K562 (cell line): Measurements from ENCODE around the gene PBXIP1. TPM values are rescaled to one million over a fixed set of nuclear protein-coding genes. Genes with fewer than 3 reads are reported as not detected.

ENCODE experiments used
- ATF1 ChIP-seq, 2 experiments: fragments of 450-650 bp in 1 of 2; IDR thresholded peaks; 2 replicates each; pipeline ENCODE4 v1.6.1; 2016; ENCODE audit warnings: missing compliant biosample characterization in 1 of 2, missing genetic modification characterization in 1 of 2
- HDGF ChIP-seq: fragments of 450-650 bp; IDR thresholded peaks from 2 replicates; pipeline ENCODE4 v1.6.1; 2016
- NBN ChIP-seq: fragments of 450-650 bp; IDR thresholded peaks from 2 replicates; pipeline ENCODE4 v1.6.1; 2016; ENCODE audit warnings: low read depth, mild to moderate bottlenecking
- ZNF431 ChIP-seq: sonication (generic); formaldehyde crosslinking; IDR thresholded peaks from 2 replicates; pipeline ENCODE4 v1.8.0; 2022; ENCODE audit warnings: mild to moderate bottlenecking, missing genetic modification reagents
- ZNF766 ChIP-seq: fragments of 200-800 bp; sonication (Bioruptor generic); conservative IDR thresholded peaks from 2 replicates; pipeline ENCODE4 v1.6.1; 2016; ENCODE audit warnings: missing genetic modification characterization, missing compliant biosample characterization
- polyA plus RNA-seq, 8 experiments: library from polyadenylated mRNA; depleted of rRNA in 4 of 8; stranded (reverse) in 5 of 8; unstranded in 3 of 8; fragments of >200 nt; fragmentation: Nextera tagmentation in 2 of 8; fragmentation: Illumina TruSeq in 1 of 8; extraction: Ambion mirVana in 2 of 8; extraction: Trizol in 1 of 8; gene quantifications; 2 replicates each; pipeline versions ENCODE4 v1.2.1 to v1.2.3, GENCODE V29; 2011 to 2014; ENCODE audit warnings: inconsistent platforms in 1 of 8, missing spikeins in 1 of 8
- total RNA-seq, 7 experiments: library from RNA; depleted of rRNA in 6 of 7; stranded (reverse); fragments of >200 nt in 6 of 7; fragmentation: Illumina TruSeq in 2 of 7; extraction: Trizol in 2 of 7; gene quantifications; 2 replicates each; pipeline versions ENCODE4 v1.2.1 to v1.2.3, GENCODE V29; 2011 to 2021; ENCODE audit warnings: low replicate concordance in 1 of 7
- TF ChIP-seq, protein P1 (sequence below): fragments of 450-650 bp; IDR thresholded peaks from 2 replicates; pipeline ENCODE4 v1.6.1; 2016; ENCODE audit warnings: antibody characterized with exemption
- TF ChIP-seq, protein P2 (sequence below): sonication (generic); formaldehyde crosslinking; IDR thresholded peaks from 2 replicates; pipeline ENCODE4 v1.8.0; 2023; ENCODE audit warnings: mild to moderate bottlenecking, missing genetic modification reagents
- TF ChIP-seq, protein P3 (sequence below): fragments of 250-450 bp; sonication (Bioruptor Pico); IDR thresholded peaks from 2 replicates; pipeline ENCODE4 v1.5.0; 2022; ENCODE audit warnings: mild to moderate bottlenecking
- TF ChIP-seq, protein P4 (sequence below), 2 experiments: IDR thresholded peaks in 1 of 2; conservative IDR thresholded peaks in 1 of 2; 2 replicates each; pipeline ENCODE4 v1.6.1; 2016; ENCODE audit warnings: low read depth in 2 of 2, mild to moderate bottlenecking in 1 of 2, missing compliant biosample characterization in 1 of 2, missing genetic modification characterization in 1 of 2, moderate library complexity in 1 of 2
- TF ChIP-seq, protein P5 (sequence below), 2 experiments: fragments of 150-350 bp in 1 of 2; IDR thresholded peaks; 2 replicates each; pipeline ENCODE4 v1.6.1; 2012 to 2016; ENCODE audit warnings: low read depth in 2 of 2, low read length in 2 of 2, mild to moderate bottlenecking in 1 of 2, moderate library complexity in 1 of 2

PBXIP1 gene
- total and polyA plus RNA-seq, 9 of the 15 experiments (the other 6 are each of a cell fraction or from before 2014, with no cell fraction given), result 0.13 to 8.3 (median 5.8) TPM

DNA sequence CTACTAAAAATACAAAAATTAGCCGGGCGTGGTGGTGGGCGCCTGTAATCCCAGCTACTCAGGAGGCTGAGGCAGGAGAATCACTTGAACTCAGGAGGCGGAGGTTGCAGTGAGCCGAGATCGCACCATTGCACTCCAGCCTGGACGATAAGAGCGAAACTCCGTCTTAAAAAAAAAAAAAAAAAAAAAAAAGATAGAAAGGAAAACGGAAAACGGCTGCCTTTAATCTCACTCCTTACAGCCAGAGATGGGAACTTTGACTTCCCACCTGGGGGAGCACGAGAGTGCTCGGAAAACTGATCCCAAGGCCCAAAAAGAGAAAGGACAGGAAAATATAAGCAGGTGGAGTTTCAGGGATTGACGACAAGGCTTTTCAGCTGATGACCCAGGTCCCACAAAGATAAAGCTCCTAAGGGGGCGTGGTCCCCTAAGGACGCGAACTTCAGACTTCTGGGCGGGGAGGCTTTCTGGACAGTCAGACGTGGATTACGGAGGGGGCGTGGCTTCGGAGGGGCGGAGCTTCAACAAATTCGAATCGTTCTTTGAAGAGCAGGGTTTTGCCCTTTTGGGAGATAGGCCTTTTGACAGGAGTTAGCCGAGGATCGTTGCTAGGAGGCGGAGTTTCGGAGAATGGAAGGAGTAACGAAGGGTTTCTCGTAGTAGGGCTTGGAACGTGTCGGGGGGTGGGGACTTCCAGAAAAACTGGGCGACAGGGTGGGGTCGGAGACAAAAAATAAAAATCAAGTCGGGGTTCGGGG lies 17.6 kb upstream of the PBXIP1 start (continued):
- TF ChIP-seq, protein P1, sequence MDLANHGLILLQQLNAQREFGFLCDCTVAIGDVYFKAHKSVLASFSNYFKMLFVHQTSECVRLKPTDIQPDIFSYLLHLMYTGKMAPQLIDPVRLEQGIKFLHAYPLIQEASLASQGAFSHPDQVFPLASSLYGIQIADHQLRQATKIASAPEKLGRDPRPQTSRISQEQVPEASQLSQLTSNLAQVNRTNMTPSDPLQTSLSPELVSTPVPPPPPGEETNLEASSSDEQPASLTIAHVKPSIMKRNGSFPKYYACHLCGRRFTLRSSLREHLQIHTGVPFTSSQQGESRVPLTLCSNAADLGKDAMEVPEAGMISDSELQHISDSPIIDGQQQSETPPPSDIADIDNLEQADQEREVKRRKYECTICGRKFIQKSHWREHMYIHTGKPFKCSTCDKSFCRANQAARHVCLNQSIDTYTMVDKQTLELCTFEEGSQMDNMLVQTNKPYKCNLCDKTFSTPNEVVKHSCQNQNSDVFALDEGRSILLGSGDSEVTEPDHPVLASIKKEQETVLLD, result 0 out of 2 replicates have a peak, but pooled peaks have one; percentile 49
- TF ChIP-seq ZNF766 (0 out of 2 replicates have a peak, but pooled peaks have one; percentile 41), HDGF (peak; percentile 48; the same call in 1 of the 2 replicates), ZNF431 (no peak), ATF1 (CRISPR knock-in tag; IDR thresholded peaks at IDR 0.05) (no peak), ATF1 (tag; IDR thresholded peaks at IDR 0.05) (peak; percentile 6), NBN (peak; percentile 86)
- TF ChIP-seq, protein P2, sequence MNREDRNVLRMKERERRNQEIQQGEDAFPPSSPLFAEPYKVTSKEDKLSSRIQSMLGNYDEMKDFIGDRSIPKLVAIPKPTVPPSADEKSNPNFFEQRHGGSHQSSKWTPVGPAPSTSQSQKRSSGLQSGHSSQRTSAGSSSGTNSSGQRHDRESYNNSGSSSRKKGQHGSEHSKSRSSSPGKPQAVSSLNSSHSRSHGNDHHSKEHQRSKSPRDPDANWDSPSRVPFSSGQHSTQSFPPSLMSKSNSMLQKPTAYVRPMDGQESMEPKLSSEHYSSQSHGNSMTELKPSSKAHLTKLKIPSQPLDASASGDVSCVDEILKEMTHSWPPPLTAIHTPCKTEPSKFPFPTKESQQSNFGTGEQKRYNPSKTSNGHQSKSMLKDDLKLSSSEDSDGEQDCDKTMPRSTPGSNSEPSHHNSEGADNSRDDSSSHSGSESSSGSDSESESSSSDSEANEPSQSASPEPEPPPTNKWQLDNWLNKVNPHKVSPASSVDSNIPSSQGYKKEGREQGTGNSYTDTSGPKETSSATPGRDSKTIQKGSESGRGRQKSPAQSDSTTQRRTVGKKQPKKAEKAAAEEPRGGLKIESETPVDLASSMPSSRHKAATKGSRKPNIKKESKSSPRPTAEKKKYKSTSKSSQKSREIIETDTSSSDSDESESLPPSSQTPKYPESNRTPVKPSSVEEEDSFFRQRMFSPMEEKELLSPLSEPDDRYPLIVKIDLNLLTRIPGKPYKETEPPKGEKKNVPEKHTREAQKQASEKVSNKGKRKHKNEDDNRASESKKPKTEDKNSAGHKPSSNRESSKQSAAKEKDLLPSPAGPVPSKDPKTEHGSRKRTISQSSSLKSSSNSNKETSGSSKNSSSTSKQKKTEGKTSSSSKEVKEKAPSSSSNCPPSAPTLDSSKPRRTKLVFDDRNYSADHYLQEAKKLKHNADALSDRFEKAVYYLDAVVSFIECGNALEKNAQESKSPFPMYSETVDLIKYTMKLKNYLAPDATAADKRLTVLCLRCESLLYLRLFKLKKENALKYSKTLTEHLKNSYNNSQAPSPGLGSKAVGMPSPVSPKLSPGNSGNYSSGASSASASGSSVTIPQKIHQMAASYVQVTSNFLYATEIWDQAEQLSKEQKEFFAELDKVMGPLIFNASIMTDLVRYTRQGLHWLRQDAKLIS, result no peak
- TF ChIP-seq, protein P3, sequence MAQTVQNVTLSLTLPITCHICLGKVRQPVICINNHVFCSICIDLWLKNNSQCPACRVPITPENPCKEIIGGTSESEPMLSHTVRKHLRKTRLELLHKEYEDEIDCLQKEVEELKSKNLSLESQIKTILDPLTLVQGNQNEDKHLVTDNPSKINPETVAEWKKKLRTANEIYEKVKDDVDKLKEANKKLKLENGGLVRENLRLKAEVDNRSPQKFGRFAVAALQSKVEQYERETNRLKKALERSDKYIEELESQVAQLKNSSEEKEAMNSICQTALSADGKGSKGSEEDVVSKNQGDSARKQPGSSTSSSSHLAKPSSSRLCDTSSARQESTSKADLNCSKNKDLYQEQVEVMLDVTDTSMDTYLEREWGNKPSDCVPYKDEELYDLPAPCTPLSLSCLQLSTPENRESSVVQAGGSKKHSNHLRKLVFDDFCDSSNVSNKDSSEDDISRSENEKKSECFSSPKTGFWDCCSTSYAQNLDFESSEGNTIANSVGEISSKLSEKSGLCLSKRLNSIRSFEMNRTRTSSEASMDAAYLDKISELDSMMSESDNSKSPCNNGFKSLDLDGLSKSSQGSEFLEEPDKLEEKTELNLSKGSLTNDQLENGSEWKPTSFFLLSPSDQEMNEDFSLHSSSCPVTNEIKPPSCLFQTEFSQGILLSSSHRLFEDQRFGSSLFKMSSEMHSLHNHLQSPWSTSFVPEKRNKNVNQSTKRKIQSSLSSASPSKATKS, result no peak
- TF ChIP-seq, protein P4, sequence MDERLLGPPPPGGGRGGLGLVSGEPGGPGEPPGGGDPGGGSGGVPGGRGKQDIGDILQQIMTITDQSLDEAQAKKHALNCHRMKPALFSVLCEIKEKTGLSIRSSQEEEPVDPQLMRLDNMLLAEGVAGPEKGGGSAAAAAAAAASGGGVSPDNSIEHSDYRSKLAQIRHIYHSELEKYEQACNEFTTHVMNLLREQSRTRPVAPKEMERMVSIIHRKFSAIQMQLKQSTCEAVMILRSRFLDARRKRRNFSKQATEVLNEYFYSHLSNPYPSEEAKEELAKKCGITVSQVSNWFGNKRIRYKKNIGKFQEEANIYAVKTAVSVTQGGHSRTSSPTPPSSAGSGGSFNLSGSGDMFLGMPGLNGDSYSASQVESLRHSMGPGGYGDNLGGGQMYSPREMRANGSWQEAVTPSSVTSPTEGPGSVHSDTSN (CRISPR knock-in tag; IDR thresholded peaks at IDR 0.05; ENCODE audit: low read depth), result no peak
- TF ChIP-seq, protein P4 (tag; conservative IDR thresholded peaks at IDR 0.05; ENCODE audit: low read depth), result 0 out of 2 replicates have a peak, but pooled peaks have one; percentile 23
- TF ChIP-seq, protein P5, sequence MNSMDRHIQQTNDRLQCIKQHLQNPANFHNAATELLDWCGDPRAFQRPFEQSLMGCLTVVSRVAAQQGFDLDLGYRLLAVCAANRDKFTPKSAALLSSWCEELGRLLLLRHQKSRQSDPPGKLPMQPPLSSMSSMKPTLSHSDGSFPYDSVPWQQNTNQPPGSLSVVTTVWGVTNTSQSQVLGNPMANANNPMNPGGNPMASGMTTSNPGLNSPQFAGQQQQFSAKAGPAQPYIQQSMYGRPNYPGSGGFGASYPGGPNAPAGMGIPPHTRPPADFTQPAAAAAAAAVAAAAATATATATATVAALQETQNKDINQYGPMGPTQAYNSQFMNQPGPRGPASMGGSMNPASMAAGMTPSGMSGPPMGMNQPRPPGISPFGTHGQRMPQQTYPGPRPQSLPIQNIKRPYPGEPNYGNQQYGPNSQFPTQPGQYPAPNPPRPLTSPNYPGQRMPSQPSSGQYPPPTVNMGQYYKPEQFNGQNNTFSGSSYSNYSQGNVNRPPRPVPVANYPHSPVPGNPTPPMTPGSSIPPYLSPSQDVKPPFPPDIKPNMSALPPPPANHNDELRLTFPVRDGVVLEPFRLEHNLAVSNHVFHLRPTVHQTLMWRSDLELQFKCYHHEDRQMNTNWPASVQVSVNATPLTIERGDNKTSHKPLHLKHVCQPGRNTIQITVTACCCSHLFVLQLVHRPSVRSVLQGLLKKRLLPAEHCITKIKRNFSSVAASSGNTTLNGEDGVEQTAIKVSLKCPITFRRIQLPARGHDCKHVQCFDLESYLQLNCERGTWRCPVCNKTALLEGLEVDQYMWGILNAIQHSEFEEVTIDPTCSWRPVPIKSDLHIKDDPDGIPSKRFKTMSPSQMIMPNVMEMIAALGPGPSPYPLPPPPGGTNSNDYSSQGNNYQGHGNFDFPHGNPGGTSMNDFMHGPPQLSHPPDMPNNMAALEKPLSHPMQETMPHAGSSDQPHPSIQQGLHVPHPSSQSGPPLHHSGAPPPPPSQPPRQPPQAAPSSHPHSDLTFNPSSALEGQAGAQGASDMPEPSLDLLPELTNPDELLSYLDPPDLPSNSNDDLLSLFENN (IDR thresholded peaks at IDR 0.05; ENCODE audit: low read depth in 2 of 2, low read length in 2 of 2), result no peak
